NCI-H524 (cell line): ENCODE measurements around the gene SYT11.
A peak's percentile ranks its signal among the peaks of the same experiment; 100 is the strongest.
"Not testable (repeated sequence)": the region's sequence is repeated elsewhere in the genome, so short reads cannot be mapped to it uniquely, and the experiment has no call there.

ENCODE experiments used
- DNase-seq, 2 experiments: peaks; one replicate each; lab custom pipeline; 2025; lab: John Stamatoyannopoulos, UW

SYT11 gene

GRCh38 chr1:155859234-155859829 lies at the start of gene SYT11:
SYT11 (plus strand) TSS chr1:155859567; CDS start chr1:155859762, 195 bp downstream.
- peak; percentile 92 to 96 for DNase-seq

- DNase-seq = no peak
Observed at GRCh38 chr1:155812878-155813277, 46.5 kb upstream of the SYT11 start.

- DNase-seq = no peak
Observed at GRCh38 chr1:155813672-155814071, 45.7 kb upstream of the SYT11 start.

- DNase-seq = no peak
Observed at GRCh38 chr1:155816351-155816750, 43.0 kb upstream of the SYT11 start.

GRCh38 chr1:155827450-155827849 lies 31.9 kb upstream of the SYT11 start:
- DNase-seq = no peak

GRCh38 chr1:155831279-155831976 lies 27.9 kb upstream of the SYT11 start:
- DNase-seq = no peak

- DNase-seq = no peak
Observed at GRCh38 chr1:155833665-155834295, 25.6 kb upstream of the SYT11 start.

- DNase-seq = no peak
Observed at GRCh38 chr1:155834296-155834926, 25.0 kb upstream of the SYT11 start.

GRCh38 chr1:155834927-155835399 lies 24.4 kb upstream of the SYT11 start:
- not testable (repeated sequence) for DNase-seq

- DNase-seq = no peak
Observed at GRCh38 chr1:155835548-155835947, 23.8 kb upstream of the SYT11 start.

- DNase-seq = no peak
Observed at GRCh38 chr1:155840386-155840785, 19.0 kb upstream of the SYT11 start.

GRCh38 chr1:155844860-155845421 lies 14.4 kb upstream of the SYT11 start:
- DNase-seq = no peak

- no peak for DNase-seq
Observed at GRCh38 chr1:155847823-155848529, 11.4 kb upstream of the SYT11 start.

GRCh38 chr1:155850345-155850744 lies 9.0 kb upstream of the SYT11 start:
- DNase-seq = no peak

- DNase-seq = no peak
Observed at GRCh38 chr1:155856257-155856974, 3.0 kb upstream of the SYT11 start.

GRCh38 chr1:155856975-155857930 lies 2.1 kb upstream of the SYT11 start, which contains the start of gene GON4L:
GON4L (minus strand) TSS chr1:155857214; CDS start chr1:155853780, 3,434 bp downstream.
- peak; percentile 57 to 89 for DNase-seq

- DNase-seq = no peak
Observed at GRCh38 chr1:155858800-155859233, 550 bp upstream of the SYT11 start.

- DNase-seq = peak; percentile 67 to 68
Observed at GRCh38 chr1:155859881-155860871, 809 bp downstream of the SYT11 start.
